ENCODE data around the gene BACH1.

GRCh38 chr21:29372063-29372802 lies 73.5 kb downstream of the BACH1 start:
- TF ChIP-seq EZH2 (IDR thresholded peaks at IDR 0.05; ENCODE audit: insufficient read depth, poor library complexity, severe bottlenecking): no peak
- TF ChIP-seq EZH2phosphoT487 (IDR thresholded peaks at IDR 0.05; ENCODE audit: insufficient read depth, low read depth): no peak
